Esophagus muscularis mucosa (tissue), 4 donors: ENCODE measurements around the gene POLR2C. TPM values are rescaled to one million over a fixed set of nuclear protein-coding genes. Genes with fewer than 3 reads are reported as not detected.
"Not testable (repeated sequence)": the region's sequence is repeated elsewhere in the genome, so short reads cannot be mapped to it uniquely, and the experiment has no call there.

Source experiments
- DNase-seq: peaks from one replicate; pipeline ENCODE4 v3.0.0-alpha.2; 2017; ENCODE audit errors: extremely low spot score
- H3K27ac ChIP-seq, 4 donors: fragments of 200-600 bp; sonication (generic); replicated peaks in 1 of 4; 1 replicate in 3 of 4; 2 replicates in 1 of 4; pipeline ENCODE4 v1.5.1; 2016 to 2019; ENCODE audit warnings: mild to moderate bottlenecking in 1 of 4
- H3K27me3 ChIP-seq, 4 donors: fragments of 200-600 bp; sonication (generic); one replicate each; pipeline versions ENCODE4 v1.5.1 to v1.6.0; 2016 to 2019
- H3K36me3 ChIP-seq, 4 donors: fragments of 200-600 bp; sonication (generic); one replicate each; pipeline ENCODE4 v1.5.1; 2016 to 2019
- H3K4me1 ChIP-seq, 4 donors: fragments of 200-600 bp; sonication (generic); one replicate each; pipeline ENCODE4 v1.5.1; 2016 to 2019
- H3K4me3 ChIP-seq, 4 donors: fragments of 200-600 bp; sonication (generic); 1 replicate in 2 of 4; 2 replicates in 2 of 4; pipeline ENCODE4 v1.5.1; 2016 to 2019; ENCODE audit warnings: mild to moderate bottlenecking in 4 of 4, moderate library complexity in 1 of 4
- H3K9me3 ChIP-seq, 4 donors: fragments of 200-600 bp; sonication (generic); 1 replicate in 3 of 4; 2 replicates in 1 of 4; pipeline ENCODE4 v1.5.1; 2016 to 2019
- CTCF ChIP-seq, 3 experiments: fragments of 200-600 bp in 2 of 3; fragments of 450-650 bp in 1 of 3; sonication (generic) in 2 of 3; IDR thresholded peaks; one replicate each; pipeline ENCODE4 v1.5.1; 2017 to 2019; ENCODE audit warnings: antibody characterized with exemption in 3 of 3, mild to moderate bottlenecking in 2 of 3, moderate library complexity in 1 of 3
- EP300 ChIP-seq: sonication (generic); formaldehyde crosslinking; IDR thresholded peaks from one replicate; pipeline ENCODE4 v1.6.1; 2017; ENCODE audit warnings: antibody characterized with exemption
- POLR2A ChIP-seq: fragments of 450-650 bp; IDR thresholded peaks from one replicate; pipeline ENCODE4 v1.6.1; 2017; ENCODE audit warnings: antibody characterized with exemption, moderate library complexity, mild to moderate bottlenecking, low read depth
- POLR2AphosphoS5 ChIP-seq, 2 donors: sonication (generic); formaldehyde crosslinking; IDR thresholded peaks; one replicate each; pipeline ENCODE4 v1.6.1; 2017; ENCODE audit warnings: antibody characterized with exemption in 2 of 2
- WGBS: methylation state at CpG from one replicate; pipeline ENCODE4 v1.1.5; 2018; 5-methylcytosine and 5-hydroxymethylcytosine counted together
- intact Hi-C: fragments of 100-400 bp; cut with DNase I; formaldehyde crosslinking; loops from one replicate; pipeline ENCODE4 v1.15.1; 2023
- total RNA-seq, 4 donors: library from RNA; depleted of rRNA; stranded (reverse); fragments of >200 nt; gene quantifications; one replicate each; pipeline versions ENCODE4 v1.1.0 to v1.2.1, GENCODE V29; 2016

POLR2C gene
- total RNA-seq, 4 donors from 2014 or later = 95.5 to 154 (median 107) TPM

GRCh38 chr16:57498031-57498430, 35.6 kb downstream of the POLR2C start:
- TF ChIP-seq POLR2A (no peak), EP300 (no peak), CTCF (IDR thresholded peaks at IDR 0.05) (no peak), POLR2AphosphoS5 (IDR thresholded peaks at IDR 0.05) (no peak)
- no peak overlapping the region for H3K4me3 ChIP-seq
- H3K27me3 ChIP-seq = no peaks in the 10 kb centered on the region
- DNase-seq = no peak
- intact Hi-C loops = no loop called here
- no peaks in the 10 kb centered on the region for H3K9me3 ChIP-seq
- no peaks in the 10 kb centered on the region for H3K4me1 ChIP-seq
- WGBS = 96% methylated on average over 4 of the region's 4 CpGs
- no peak overlapping the region for H3K27ac ChIP-seq
- no peaks in the 10 kb centered on the region for H3K36me3 ChIP-seq

GRCh38 chr16:57499941-57500340, 37.5 kb downstream of the POLR2C start:
- H3K27ac ChIP-seq, DNase-seq, H3K4me3 ChIP-seq, H3K4me1 ChIP-seq, H3K27me3 ChIP-seq, intact Hi-C loops, H3K9me3 ChIP-seq, H3K36me3 ChIP-seq: not testable (repeated sequence)
- WGBS = 95% methylated on average over 3 of the region's 11 CpGs

GRCh38 chr16:57500578-57501111, 38.2 kb downstream of the POLR2C start:
- H3K27me3 ChIP-seq = no peaks in the 10 kb centered on the region
- no peak for TF ChIP-seq EP300
- TF ChIP-seq POLR2AphosphoS5 (IDR thresholded peaks at IDR 0.05) = no peak
- no peak for TF ChIP-seq POLR2A
- TF ChIP-seq CTCF (IDR thresholded peaks at IDR 0.05) = no peak
- 46% methylated on average over 8 of the region's 9 CpGs for WGBS

GRCh38 chr16:57501492-57501891, 39.0 kb downstream of the POLR2C start:
- 89% methylated on average over 7 of the region's 7 CpGs for WGBS
- Histone ChIP-seq H3K27me3 (no peaks in the 10 kb centered on the region), H3K36me3 (no peaks in the 10 kb centered on the region), H3K4me1 (no peaks in the 10 kb centered on the region), H3K4me3 (no peak overlapping the region), H3K27ac (no peak overlapping the region), H3K9me3 (no peaks in the 10 kb centered on the region)
- no peak for TF ChIP-seq CTCF (IDR thresholded peaks at IDR 0.05)
- DNase-seq = no peak
- intact Hi-C loops = no loop called here

More at GRCh38 chr16:57500578-57501111, 38.2 kb downstream of the POLR2C start:
- DNase-seq = no peak
- Histone ChIP-seq H3K4me3 (no peak overlapping the region), H3K9me3 (no peaks in the 10 kb centered on the region), H3K36me3 (no peaks in the 10 kb centered on the region), H3K27ac (no peak overlapping the region), H3K4me1 (no peaks in the 10 kb centered on the region)
- intact Hi-C loops = no loop called here

GRCh38 chr16:57502048-57502775, 39.7 kb downstream of the POLR2C start:
- Histone ChIP-seq H3K4me3 (no peak overlapping the region), H3K27ac (no peak overlapping the region), H3K4me1 (no peaks in the 10 kb centered on the region), H3K27me3 (no peaks in the 10 kb centered on the region), H3K9me3 (no peaks in the 10 kb centered on the region), H3K36me3 (no peaks in the 10 kb centered on the region)
- no peak for DNase-seq
- intact Hi-C loops = no loop called here
- WGBS = 85% methylated on average over 12 of the region's 12 CpGs
- TF ChIP-seq CTCF (IDR thresholded peaks at IDR 0.05) = no peak
- no peak for TF ChIP-seq EP300
- TF ChIP-seq POLR2A = no peak
- no peak for TF ChIP-seq POLR2AphosphoS5 (IDR thresholded peaks at IDR 0.05)
